Panc1 (cell line): Measurements from ENCODE around the gene PRPH. TPM values are rescaled to one million over a fixed set of nuclear protein-coding genes. Genes with fewer than 3 reads are reported as not detected.
A peak's percentile ranks its signal among the peaks of the same experiment; 100 is the strongest.

ENCODE experiments used
- ATAC-seq: fragments of 200-7000 bp; cut with Tn5 transposase; 2 replicates; pipeline ENCODE4 v1.9.1; 2020; ENCODE audit warnings: mild to moderate bottlenecking, moderate library complexity
- BruUV-seq: library from RNA; stranded (reverse); fragments of 400-500 nt; replicated peaks from 2 replicates; lab custom pipeline; 2021; lab: Mats Ljungman, UMichigan
- CTCF ChIA-PET: fragments of 300-600 bp; sonication (Branson Sonifier 250); formaldehyde crosslinking; loops from one replicate; lab custom pipeline; 2022; ENCODE audit warnings: antibody characterized with exemption; lab: Charles Lee
- POLR2A ChIA-PET: fragments of 300-600 bp; sonication (Branson Sonifier 250); formaldehyde crosslinking; loops from one replicate; lab custom pipeline; 2022; ENCODE audit warnings: antibody characterized with exemption; lab: Charles Lee
- DNase-seq: peaks from one replicate; pipeline ENCODE4 v3.0.0-alpha.2; 2010; ENCODE audit warnings: low read depth, low spot score
- H3K27ac ChIP-seq: 2 replicates; pipeline ENCODE4 v1.5.1; 2011; ENCODE audit warnings: mild to moderate bottlenecking, low read length, inconsistent platforms
- H3K27me3 ChIP-seq: fragments of 200-500 bp; sonication (Bioruptor generic); 2 replicates; pipeline ENCODE4 v1.6.0; 2014; ENCODE audit warnings: low read length, inconsistent platforms; ENCODE audit not compliant: control insufficient read depth, insufficient read depth
- H3K36me3 ChIP-seq: fragments of 200-500 bp; sonication (Bioruptor generic); 2 replicates; pipeline ENCODE4 v1.5.1; 2014; ENCODE audit warnings: inconsistent platforms, mild to moderate bottlenecking, low read length, moderate library complexity; ENCODE audit not compliant: control insufficient read depth, insufficient read depth
- H3K4me1 ChIP-seq: 2 replicates; pipeline ENCODE4 v1.5.1; 2011; ENCODE audit warnings: inconsistent platforms, mild to moderate bottlenecking, low read length, moderate library complexity; ENCODE audit not compliant: control insufficient read depth, insufficient read depth
- H3K4me3 ChIP-seq, 2 experiments: 2 replicates each; pipeline ENCODE4 v1.5.1; 2011 to 2012; ENCODE audit warnings: low read depth in 2 of 2, low read length in 2 of 2, mild to moderate bottlenecking in 2 of 2, inconsistent platforms in 1 of 2, moderate library complexity in 1 of 2
- H3K9me3 ChIP-seq: fragments of 200-500 bp; sonication (Bioruptor generic); 2 replicates; pipeline ENCODE4 v1.5.1; 2014; ENCODE audit warnings: low read depth, mild to moderate bottlenecking, inconsistent platforms, low read length, moderate library complexity; ENCODE audit not compliant: control insufficient read depth, insufficient read depth
- POLR2AphosphoS5 ChIP-seq: IDR thresholded peaks from 2 replicates; pipeline ENCODE4 v1.6.1; 2012; ENCODE audit warnings: mild to moderate bottlenecking, low read depth, low read length, moderate library complexity
- SIN3A ChIP-seq: IDR thresholded peaks from 2 replicates; pipeline ENCODE4 v1.6.1; 2012; ENCODE audit warnings: low read depth, mild to moderate bottlenecking, low read length, moderate library complexity, borderline replicate concordance; ENCODE audit not compliant: insufficient read depth
- TCF7L2 ChIP-seq: IDR thresholded peaks from 2 replicates; pipeline ENCODE4 v1.6.1; 2011; ENCODE audit warnings: mild to moderate bottlenecking, low read depth, low read length, inconsistent platforms
- in situ Hi-C: cut with HindIII; loops from 2 replicates; pipeline ENCODE4 v1.10.0; 2016; ENCODE audit warnings: low sequenced_read_pairs, low pct_unique_long_range_greater_than_20kb
- intact Hi-C: fragments of 100-400 bp; cut with micrococcal nuclease; formaldehyde crosslinking; loops from one replicate; pipeline ENCODE4 v1.10.0; 2022; ENCODE audit not compliant: unreplicated experiment
- total RNA-seq: library from RNA; stranded (reverse); gene quantifications from one replicate; pipeline ENCODE4 v1.2.1, GENCODE V29; 2021; ENCODE audit not compliant: unreplicated experiment
- TF ChIP-seq, protein P1 (sequence below), 2 experiments: IDR thresholded peaks; 2 replicates each; pipeline ENCODE4 v1.6.1; 2011 to 2012; ENCODE audit warnings: low read depth in 2 of 2, control low read depth in 1 of 2, low read length in 1 of 2, mild to moderate bottlenecking in 1 of 2, moderate library complexity in 1 of 2; ENCODE audit not compliant: insufficient read depth in 1 of 2
- TF ChIP-seq, protein P2 (sequence below): fragments of 450-650 bp; IDR thresholded peaks from 2 replicates; pipeline ENCODE4 v1.5.1; 2017; ENCODE audit warnings: mild to moderate bottlenecking

The PRPH gene
- total RNA-seq, 1 experiment from 2014 or later, result 0.39 TPM

DNA sequence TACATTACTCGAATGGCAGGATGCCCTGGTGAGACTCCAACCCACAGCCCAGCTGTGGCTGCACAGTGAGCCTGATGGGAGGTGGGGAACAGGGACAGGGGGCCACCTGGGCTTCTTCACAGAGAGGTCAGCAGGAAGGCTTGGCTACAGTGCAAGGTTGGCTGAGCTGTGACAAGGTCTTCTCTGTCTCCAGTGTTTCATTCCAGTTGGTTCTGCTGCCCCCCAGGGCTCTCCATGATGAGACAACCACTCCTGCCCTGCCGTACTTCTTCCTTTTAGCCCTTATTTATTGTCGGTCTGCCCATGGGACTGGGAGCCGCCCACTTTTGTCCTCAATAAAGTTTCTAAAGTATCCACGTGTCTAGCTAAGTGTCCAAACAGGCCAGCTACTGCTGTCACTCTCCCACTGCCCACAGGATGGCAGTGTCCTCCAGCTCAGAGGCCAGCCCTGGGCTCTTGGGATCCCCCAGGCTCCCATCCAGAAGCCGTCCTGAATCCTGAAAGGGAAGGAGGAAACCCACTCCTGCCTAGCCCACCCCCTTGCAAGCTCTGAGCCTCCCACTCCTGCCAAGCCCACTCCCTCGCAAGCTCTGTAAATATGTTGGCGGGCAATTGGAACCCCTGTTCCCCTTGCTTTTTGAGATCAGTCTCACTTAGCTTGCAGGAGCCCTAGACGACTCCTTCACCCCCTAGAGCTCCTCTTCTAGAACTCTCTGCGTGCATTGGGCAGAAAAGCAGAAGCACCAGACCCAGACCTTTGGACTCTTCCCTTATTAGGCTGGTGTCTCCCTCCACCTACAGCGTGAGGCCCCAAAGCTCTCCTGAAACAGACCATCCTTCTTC, 36.7 kb downstream of the PRPH start:
- no peak overlapping the region for H3K27ac ChIP-seq

DNA sequence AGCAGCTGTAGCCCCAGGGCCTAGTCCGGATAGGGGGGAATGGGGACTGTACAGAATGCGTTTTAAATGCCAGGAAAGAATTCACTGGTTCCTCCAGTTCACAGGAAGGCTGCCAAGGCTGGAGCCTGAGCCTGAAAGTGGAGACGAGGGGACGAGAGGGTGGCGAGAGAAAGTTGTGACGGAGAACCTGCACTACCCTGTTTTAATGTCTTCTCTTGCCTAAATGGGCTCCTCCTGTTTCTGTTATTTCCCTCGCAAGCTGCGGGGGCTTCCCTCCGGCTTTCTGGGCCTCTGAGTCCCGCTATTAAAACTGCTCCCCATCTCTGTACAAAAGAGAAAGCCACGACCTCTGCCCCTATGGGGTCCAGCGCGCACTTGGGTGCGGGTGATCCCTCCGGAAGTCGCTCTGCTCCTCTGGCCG, 37.5 kb downstream of the PRPH start:
- no peaks in the 10 kb centered on the region for H3K27me3 ChIP-seq
- no TSS peak for BruUV-seq
- no peak overlapping the region for H3K4me3 ChIP-seq
- H3K27ac ChIP-seq, result no peak overlapping the region
- peaks cover 7% of the 10 kb centered on the region; the same call in 1 of the 2 replicates for H3K4me1 ChIP-seq
- H3K9me3 ChIP-seq, result no peaks in the 10 kb centered on the region
- ATAC-seq, result no peak
- no peaks in the 10 kb centered on the region for H3K36me3 ChIP-seq
- TF ChIP-seq TCF7L2 (no peak), POLR2AphosphoS5 (no peak), SIN3A (no peak)
- TF ChIP-seq, protein P1, sequence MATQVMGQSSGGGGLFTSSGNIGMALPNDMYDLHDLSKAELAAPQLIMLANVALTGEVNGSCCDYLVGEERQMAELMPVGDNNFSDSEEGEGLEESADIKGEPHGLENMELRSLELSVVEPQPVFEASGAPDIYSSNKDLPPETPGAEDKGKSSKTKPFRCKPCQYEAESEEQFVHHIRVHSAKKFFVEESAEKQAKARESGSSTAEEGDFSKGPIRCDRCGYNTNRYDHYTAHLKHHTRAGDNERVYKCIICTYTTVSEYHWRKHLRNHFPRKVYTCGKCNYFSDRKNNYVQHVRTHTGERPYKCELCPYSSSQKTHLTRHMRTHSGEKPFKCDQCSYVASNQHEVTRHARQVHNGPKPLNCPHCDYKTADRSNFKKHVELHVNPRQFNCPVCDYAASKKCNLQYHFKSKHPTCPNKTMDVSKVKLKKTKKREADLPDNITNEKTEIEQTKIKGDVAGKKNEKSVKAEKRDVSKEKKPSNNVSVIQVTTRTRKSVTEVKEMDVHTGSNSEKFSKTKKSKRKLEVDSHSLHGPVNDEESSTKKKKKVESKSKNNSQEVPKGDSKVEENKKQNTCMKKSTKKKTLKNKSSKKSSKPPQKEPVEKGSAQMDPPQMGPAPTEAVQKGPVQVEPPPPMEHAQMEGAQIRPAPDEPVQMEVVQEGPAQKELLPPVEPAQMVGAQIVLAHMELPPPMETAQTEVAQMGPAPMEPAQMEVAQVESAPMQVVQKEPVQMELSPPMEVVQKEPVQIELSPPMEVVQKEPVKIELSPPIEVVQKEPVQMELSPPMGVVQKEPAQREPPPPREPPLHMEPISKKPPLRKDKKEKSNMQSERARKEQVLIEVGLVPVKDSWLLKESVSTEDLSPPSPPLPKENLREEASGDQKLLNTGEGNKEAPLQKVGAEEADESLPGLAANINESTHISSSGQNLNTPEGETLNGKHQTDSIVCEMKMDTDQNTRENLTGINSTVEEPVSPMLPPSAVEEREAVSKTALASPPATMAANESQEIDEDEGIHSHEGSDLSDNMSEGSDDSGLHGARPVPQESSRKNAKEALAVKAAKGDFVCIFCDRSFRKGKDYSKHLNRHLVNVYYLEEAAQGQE (IDR thresholded peaks at IDR 0.05; ENCODE audit: insufficient read depth in 1 of 2, low read depth in 2 of 2, low read length in 1 of 2), result no peak
- TF ChIP-seq, protein P2, sequence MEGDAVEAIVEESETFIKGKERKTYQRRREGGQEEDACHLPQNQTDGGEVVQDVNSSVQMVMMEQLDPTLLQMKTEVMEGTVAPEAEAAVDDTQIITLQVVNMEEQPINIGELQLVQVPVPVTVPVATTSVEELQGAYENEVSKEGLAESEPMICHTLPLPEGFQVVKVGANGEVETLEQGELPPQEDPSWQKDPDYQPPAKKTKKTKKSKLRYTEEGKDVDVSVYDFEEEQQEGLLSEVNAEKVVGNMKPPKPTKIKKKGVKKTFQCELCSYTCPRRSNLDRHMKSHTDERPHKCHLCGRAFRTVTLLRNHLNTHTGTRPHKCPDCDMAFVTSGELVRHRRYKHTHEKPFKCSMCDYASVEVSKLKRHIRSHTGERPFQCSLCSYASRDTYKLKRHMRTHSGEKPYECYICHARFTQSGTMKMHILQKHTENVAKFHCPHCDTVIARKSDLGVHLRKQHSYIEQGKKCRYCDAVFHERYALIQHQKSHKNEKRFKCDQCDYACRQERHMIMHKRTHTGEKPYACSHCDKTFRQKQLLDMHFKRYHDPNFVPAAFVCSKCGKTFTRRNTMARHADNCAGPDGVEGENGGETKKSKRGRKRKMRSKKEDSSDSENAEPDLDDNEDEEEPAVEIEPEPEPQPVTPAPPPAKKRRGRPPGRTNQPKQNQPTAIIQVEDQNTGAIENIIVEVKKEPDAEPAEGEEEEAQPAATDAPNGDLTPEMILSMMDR, result no peak
- DNase-seq, result no peak
- ChIA-PET POLR2A (no interaction called here), CTCF (interaction anchor here (0.5 to 2.3 kb wide), 7 partner anchors 9 to 446 kb away, joined by 3 to 45 read pairs (median 9); partner anchors contain the start of gene PRPH)
- intact Hi-C loops, result no loop called here
- in situ Hi-C loops, result no loop called here

More for the DNA sequence above, 36.7 kb downstream of the PRPH start:
- ATAC-seq, result peak; percentile 83
- no TSS peak for BruUV-seq
- in situ Hi-C loops (no loop called here), intact Hi-C loops (no loop called here)
- Histone ChIP-seq H3K9me3 (no peaks in the 10 kb centered on the region), H3K4me3 (no peak overlapping the region), H3K36me3 (peaks cover 2% of the 10 kb centered on the region; the same call in 1 of the 2 replicates), H3K27me3 (no peaks in the 10 kb centered on the region), H3K4me1 (peaks cover 6% of the 10 kb centered on the region; the same call in 1 of the 2 replicates)
- no peak for DNase-seq
- TF ChIP-seq TCF7L2, result no peak
- TF ChIP-seq, protein P2, result peak; percentile 90
- POLR2A ChIA-PET, result interaction anchor here (0.5 kb wide), 2 partner anchors 15 to 27 kb away, joined by 6 read pairs; partner anchors contain the start of gene DNAJC22
- CTCF ChIA-PET, result interaction anchor here (0.5 to 2.3 kb wide), 13 partner anchors 9 to 446 kb away, joined by 3 to 45 read pairs (median 7); partner anchors contain the start of genes PRPF40B and TROAP
